K562 (cell line): Measurements from ENCODE around the gene IFNA17. TPM values are rescaled to one million over a fixed set of nuclear protein-coding genes. Genes with fewer than 3 reads are reported as not detected.
"Not testable (repeated sequence)": the region's sequence is repeated elsewhere in the genome, so short reads cannot be mapped to it uniquely, and the experiment has no call there.

ENCODE experiments used
- ATAC-seq: fragments of 200-7000 bp; cut with Tn5 transposase; 3 replicates; pipeline ENCODE4 v1.9.1; 2020; ENCODE audit warnings: moderate library complexity
- BruUV-seq: library from RNA; stranded (reverse); fragments of 400-500 nt; replicated peaks from 2 replicates; lab custom pipeline; 2021; lab: Mats Ljungman, UMichigan
- CTCF ChIA-PET: fragments of 300-600 bp; formaldehyde crosslinking; extraction: SDS; loops from one replicate; lab custom pipeline; 2021; ENCODE audit warnings: low intra/inter-chr PET ratio; lab: Yijun Ruan, JAX
- POLR2A ChIA-PET: fragments of 300-600, 350-650 bp; sonication (Branson Sonifier 250); formaldehyde crosslinking; extraction: SDS; loops from one replicate; lab custom pipeline; 2021; ENCODE audit warnings: antibody characterized with exemption, inconsistent platforms; lab: Yijun Ruan, JAX
- DNase-seq, 4 experiments: peaks; one replicate each; pipeline versions ENCODE4 v3.0.0 to v3.0.0-alpha.2; 2011 to 2018; ENCODE audit warnings: low spot score in 3 of 4, mixed read lengths in 3 of 4; ENCODE audit errors: extremely low read depth in 1 of 4
- FAIRE-seq: peaks from 2 replicates; lab custom pipeline; 2011; peaks lifted over from hg19 to GRCh38; lab: Jason Lieb, UNC
- H2AFZ ChIP-seq: 2 replicates; pipeline ENCODE4 v1.6.0; 2011; ENCODE audit warnings: low read depth, low read length, control low read depth, inconsistent platforms
- H3K27ac ChIP-seq: fragments of 200-600 bp; 3 replicates; pipeline ENCODE4 v1.8.0; 2011; ENCODE audit warnings: low read depth, mild to moderate bottlenecking, control low read depth, inconsistent platforms, low read length, moderate library complexity, mixed read lengths; ENCODE audit errors: extremely low read depth
- H3K27me3 ChIP-seq, 2 experiments: fragments of 300-600 bp in 1 of 2; 2 replicates in 1 of 2; 3 replicates in 1 of 2; pipeline versions ENCODE4 v1.6.0 to v1.8.0; 2011; ENCODE audit warnings: inconsistent platforms in 2 of 2, low read length in 2 of 2, mild to moderate bottlenecking in 1 of 2, mixed read lengths in 1 of 2, moderate library complexity in 1 of 2; ENCODE audit not compliant: control insufficient read depth in 2 of 2, insufficient read depth in 2 of 2
- H3K36me3 ChIP-seq: fragments of 300-600 bp; 3 replicates; pipeline ENCODE4 v1.8.0; 2011; ENCODE audit warnings: mild to moderate bottlenecking, low read length, inconsistent platforms; ENCODE audit not compliant: control insufficient read depth, insufficient read depth
- H3K4me1 ChIP-seq, 2 experiments: fragments of 200-600 bp in 1 of 2; replicated peaks in 1 of 2; 2 replicates in 1 of 2; 3 replicates in 1 of 2; pipeline versions ENCODE4 v1.5.1 to v1.8.0; 2011; ENCODE audit warnings: inconsistent platforms in 2 of 2, low read length in 2 of 2, mild to moderate bottlenecking in 1 of 2, mixed read lengths in 1 of 2, moderate library complexity in 1 of 2; ENCODE audit not compliant: control insufficient read depth in 2 of 2, insufficient read depth in 2 of 2
- H3K4me2 ChIP-seq: 2 replicates; pipeline ENCODE4 v1.6.1; 2011; ENCODE audit warnings: low read length, control low read depth, inconsistent platforms, mixed read lengths; ENCODE audit not compliant: insufficient read depth
- H3K4me3 ChIP-seq: fragments of 200-600 bp; sonication (generic), shearing (Covaris generic); 2 replicates; pipeline ENCODE4 v1.5.1; 2016; ENCODE audit warnings: control low read depth, inconsistent platforms
- H3K79me2 ChIP-seq: fragments of 200-600 bp; 3 replicates; pipeline ENCODE4 v1.8.0; 2011; ENCODE audit warnings: low read length, inconsistent platforms; ENCODE audit not compliant: control insufficient read depth, insufficient read depth
- H3K9ac ChIP-seq, 2 experiments: 2 replicates each; pipeline versions ENCODE4 v1.6.0 to v1.6.1; 2011; ENCODE audit warnings: low read depth in 2 of 2, low read length in 2 of 2, control low read depth in 1 of 2, inconsistent platforms in 1 of 2, mild to moderate bottlenecking in 1 of 2, mixed read lengths in 1 of 2; ENCODE audit not compliant: insufficient read depth in 1 of 2
- H3K9me1 ChIP-seq: one replicate; pipeline ENCODE4 v1.6.0; 2011; ENCODE audit warnings: inconsistent platforms, mild to moderate bottlenecking, low read length, moderate library complexity; ENCODE audit not compliant: control insufficient read depth, insufficient read depth
- H3K9me3 ChIP-seq: replicated peaks from 2 replicates; pipeline ENCODE4 v1.5.1; 2011; ENCODE audit warnings: low read depth, low read length, inconsistent platforms; ENCODE audit not compliant: control insufficient read depth, insufficient read depth
- H4K20me1 ChIP-seq: replicated peaks from 2 replicates; pipeline ENCODE4 v1.6.1; 2011; ENCODE audit warnings: low read length, inconsistent platforms, mixed read lengths; ENCODE audit not compliant: control insufficient read depth, insufficient read depth
- BMI1 ChIP-seq: fragments of 150-350 bp; IDR thresholded peaks from 2 replicates; pipeline ENCODE4 v1.6.1; 2014; ENCODE audit warnings: low read length
- CBFB ChIP-seq: sonication (generic); formaldehyde crosslinking; IDR thresholded peaks from 2 replicates; pipeline ENCODE4 v1.4.0; 2020; ENCODE audit warnings: mild to moderate bottlenecking, missing genetic modification reagents
- MTA3 ChIP-seq: fragments of 450-650 bp; formaldehyde crosslinking; IDR thresholded peaks from 2 replicates; pipeline ENCODE4 v1.6.1; 2017; ENCODE audit warnings: mild to moderate bottlenecking, borderline replicate concordance
- NCOR1 ChIP-seq: fragments of 450-650 bp; IDR thresholded peaks from 2 replicates; pipeline ENCODE4 v1.6.1; 2016; ENCODE audit warnings: mild to moderate bottlenecking, moderate library complexity
- PHF21A ChIP-seq: fragments of 450-650 bp; IDR thresholded peaks from 2 replicates; pipeline ENCODE4 v1.6.1; 2017; ENCODE audit warnings: low read depth, borderline replicate concordance
- SREBF1 ChIP-seq: fragments of 150-350 bp; IDR thresholded peaks from 2 replicates; pipeline ENCODE4 v1.6.1; 2014; ENCODE audit warnings: antibody characterized with exemption, low read depth, low read length, borderline replicate concordance
- ZNF212 ChIP-seq: fragments of 450-650 bp; formaldehyde crosslinking; IDR thresholded peaks from 2 replicates; pipeline ENCODE4 v1.4.0; 2020; ENCODE audit warnings: mild to moderate bottlenecking
- ZNF41 ChIP-seq: fragments of 250-450 bp; sonication (Bioruptor Pico); conservative IDR thresholded peaks from 2 replicates; pipeline ENCODE4 v1.4.0; 2020; ENCODE audit warnings: mild to moderate bottlenecking
- ZNF76 ChIP-seq: fragments of 250-450 bp; sonication (Bioruptor Pico); IDR thresholded peaks from 2 replicates; pipeline ENCODE4 v1.4.0; 2020; ENCODE audit warnings: mild to moderate bottlenecking, moderate library complexity, borderline replicate concordance
- WGBS: fragments of 100-300 bp; shearing (Covaris generic); methylation state at CpG from one replicate; pipeline ENCODE4 v1.1.6; 2016; ENCODE audit warnings: low coverage, mixed read lengths; ENCODE audit not compliant: insufficient coverage; ENCODE audit errors: missing lambda C conversion rate; 5-methylcytosine and 5-hydroxymethylcytosine counted together
- in situ Hi-C: fragments of 300-500 bp; cut with MboI; formaldehyde crosslinking; loops from 4 replicates; pipeline ENCODE4 v1.15.0; 2018; ENCODE audit warnings: inconsistent platforms, mixed read lengths
- intact Hi-C: fragments of 100-400 bp; cut with micrococcal nuclease; formaldehyde crosslinking; loops from 2 replicates; pipeline ENCODE4 v1.14.2; 2022
- polyA plus RNA-seq, 8 experiments: library from polyadenylated mRNA; depleted of rRNA in 4 of 8; stranded (reverse) in 5 of 8; unstranded in 3 of 8; fragments of >200 nt; fragmentation: Nextera tagmentation in 2 of 8; fragmentation: Illumina TruSeq in 1 of 8; extraction: Ambion mirVana in 2 of 8; extraction: Trizol in 1 of 8; gene quantifications; 2 replicates each; pipeline versions ENCODE4 v1.2.1 to v1.2.3, GENCODE V29; 2011 to 2014; ENCODE audit warnings: inconsistent platforms in 1 of 8, missing spikeins in 1 of 8
- total RNA-seq, 7 experiments: library from RNA; depleted of rRNA in 6 of 7; stranded (reverse); fragments of >200 nt in 6 of 7; fragmentation: Illumina TruSeq in 2 of 7; extraction: Trizol in 2 of 7; gene quantifications; 2 replicates each; pipeline versions ENCODE4 v1.2.1 to v1.2.3, GENCODE V29; 2011 to 2021; ENCODE audit warnings: low replicate concordance in 1 of 7
- TF ChIP-seq, protein P1 (sequence below): fragments of 250-450 bp; sonication (Bioruptor Pico); IDR thresholded peaks from 2 replicates; pipeline ENCODE4 v1.4.0; 2020; ENCODE audit warnings: borderline replicate concordance
- TF ChIP-seq, protein P2 (sequence below), 2 experiments: IDR thresholded peaks; 2 replicates each; pipeline ENCODE4 v1.6.1; 2011; ENCODE audit warnings: borderline replicate concordance in 1 of 2, control low read depth in 1 of 2, low read depth in 1 of 2, low read length in 1 of 2, mild to moderate bottlenecking in 1 of 2, mixed read lengths in 1 of 2, moderate library complexity in 1 of 2; ENCODE audit not compliant: insufficient read depth in 1 of 2, insufficient read length in 1 of 2, poor library complexity in 1 of 2, severe bottlenecking in 1 of 2; ENCODE audit errors: extremely low read depth in 1 of 2

IFNA17 gene
- total and polyA plus RNA-seq, 9 of the 15 experiments (the other 6 are each of a cell fraction or from before 2014, with no cell fraction given) = not detected

DNA sequence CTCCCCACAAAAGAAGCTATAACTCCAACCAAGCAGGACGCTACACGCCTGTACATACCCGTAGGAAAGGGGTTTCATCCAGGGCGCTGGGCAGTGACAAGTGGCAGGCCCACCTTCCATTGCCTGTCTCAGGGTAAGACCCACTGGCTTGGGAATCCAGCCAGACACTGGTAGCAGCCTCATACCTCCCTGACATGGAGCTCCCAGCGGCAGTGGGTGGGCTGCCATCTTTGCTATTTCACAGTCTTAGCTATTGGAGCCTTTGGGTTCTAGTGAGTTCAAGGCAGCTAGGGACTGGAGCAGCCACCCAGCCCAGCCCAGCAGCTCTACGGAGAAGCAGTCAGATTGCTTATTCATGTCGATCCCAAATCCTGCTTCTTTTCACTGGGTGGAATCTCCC lies 17.7 kb downstream of the IFNA17 start:
- in situ Hi-C loops = no loop called here

DNA sequence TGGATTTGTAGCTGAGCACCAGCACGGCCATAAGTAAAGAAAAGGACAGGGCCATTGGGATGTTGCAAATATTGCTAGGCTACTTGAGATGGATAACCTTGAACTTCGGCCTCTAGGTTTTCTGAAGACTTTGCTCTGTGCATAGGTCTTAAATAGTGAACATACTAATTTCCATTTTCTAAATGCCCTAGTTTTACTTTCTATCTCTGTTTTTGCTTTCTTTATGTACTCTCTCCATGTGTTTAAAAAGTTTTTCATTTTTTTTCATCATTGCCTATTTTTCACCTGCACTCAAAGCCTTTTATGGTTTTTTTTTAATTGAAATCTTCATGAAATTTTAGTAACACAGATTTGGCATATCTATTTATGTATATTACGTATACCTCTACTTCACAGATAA lies 21.0 kb downstream of the IFNA17 start, which contains the start of gene IFNA10:
Gene IFNA10, minus strand, starts transcription at position 101 of the 400 bp plus-strand sequence. Its CDS starts 46 bp downstream, at position 55.
- H3K79me2 ChIP-seq, H3K27me3 ChIP-seq, H3K9ac ChIP-seq, H3K9me3 ChIP-seq, H3K4me1 ChIP-seq, in situ Hi-C loops, H4K20me1 ChIP-seq, FAIRE-seq, DNase-seq, H2AFZ ChIP-seq, H3K4me3 ChIP-seq, H3K27ac ChIP-seq, intact Hi-C loops, POLR2A ChIA-PET, H3K9me1 ChIP-seq, BruUV-seq, H3K4me2 ChIP-seq, CTCF ChIA-PET, H3K36me3 ChIP-seq, ATAC-seq: not testable (repeated sequence)
- WGBS = no CpG with 5 or more reads among the region's 3 CpGs

More for the DNA sequence above, 17.7 kb downstream of the IFNA17 start:
- Histone ChIP-seq H3K9me1 (no peaks in the 10 kb centered on the region), H3K4me1 (no peaks in the 10 kb centered on the region), H3K27me3 (no peaks in the 10 kb centered on the region), H2AFZ (no peak overlapping the region), H3K79me2 (no peaks in the 10 kb centered on the region), H4K20me1 (no peaks in the 10 kb centered on the region), H3K27ac (no peak overlapping the region), H3K9ac (no peak overlapping the region), H3K9me3 (no peaks in the 10 kb centered on the region), H3K36me3 (no peaks in the 10 kb centered on the region), H3K4me2 (no peak overlapping the region), H3K4me3 (no peak overlapping the region)
- WGBS = no CpG with 5 or more reads among the region's 7 CpGs
- no TSS peak for BruUV-seq
- intact Hi-C loops = no loop called here
- ATAC-seq = no peak
- no peak for TF ChIP-seq PHF21A
- TF ChIP-seq ZNF212 (CRISPR knock-in tag) = no peak
- no peak for TF ChIP-seq ZNF76 (CRISPR knock-in tag)
- TF ChIP-seq BMI1 = no peak
- no peak for TF ChIP-seq MTA3
- TF ChIP-seq, protein P1, sequence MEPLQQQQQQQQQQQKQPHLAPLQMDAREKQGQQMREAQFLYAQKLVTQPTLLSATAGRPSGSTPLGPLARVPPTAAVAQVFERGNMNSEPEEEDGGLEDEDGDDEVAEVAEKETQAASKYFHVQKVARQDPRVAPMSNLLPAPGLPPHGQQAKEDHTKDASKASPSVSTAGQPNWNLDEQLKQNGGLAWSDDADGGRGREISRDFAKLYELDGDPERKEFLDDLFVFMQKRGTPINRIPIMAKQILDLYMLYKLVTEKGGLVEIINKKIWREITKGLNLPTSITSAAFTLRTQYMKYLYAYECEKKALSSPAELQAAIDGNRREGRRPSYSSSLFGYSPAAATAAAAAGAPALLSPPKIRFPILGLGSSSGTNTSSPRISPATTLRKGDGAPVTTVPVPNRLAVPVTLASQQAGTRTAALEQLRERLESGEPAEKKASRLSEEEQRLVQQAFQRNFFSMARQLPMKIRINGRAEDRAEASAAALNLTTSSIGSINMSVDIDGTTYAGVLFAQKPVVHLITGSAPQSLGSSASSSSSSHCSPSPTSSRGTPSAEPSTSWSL (CRISPR knock-in tag) = no peak
- no peak for TF ChIP-seq NCOR1
- no peak for TF ChIP-seq SREBF1
- TF ChIP-seq, protein P2, sequence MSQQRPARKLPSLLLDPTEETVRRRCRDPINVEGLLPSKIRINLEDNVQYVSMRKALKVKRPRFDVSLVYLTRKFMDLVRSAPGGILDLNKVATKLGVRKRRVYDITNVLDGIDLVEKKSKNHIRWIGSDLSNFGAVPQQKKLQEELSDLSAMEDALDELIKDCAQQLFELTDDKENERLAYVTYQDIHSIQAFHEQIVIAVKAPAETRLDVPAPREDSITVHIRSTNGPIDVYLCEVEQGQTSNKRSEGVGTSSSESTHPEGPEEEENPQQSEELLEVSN (IDR thresholded peaks at IDR 0.05; ENCODE audit: borderline replicate concordance in 1 of 2, extremely low read depth in 1 of 2, insufficient read depth in 1 of 2, insufficient read length in 1 of 2, low read depth in 1 of 2, low read length in 1 of 2, poor library complexity in 1 of 2, severe bottlenecking in 1 of 2) = no peak
- TF ChIP-seq CBFB (CRISPR knock-in tag) = no peak
- TF ChIP-seq ZNF41 (CRISPR knock-in tag) = no peak
- FAIRE-seq = no peak
- CTCF ChIA-PET = no interaction called here
- DNase-seq = no peak
- POLR2A ChIA-PET = no interaction called here
